A673 (cell line): ENCODE measurements around the gene FHL2.

ENCODE experiments used
- EZH2 ChIP-seq: fragments of 200-600 bp; sonication (generic); IDR thresholded peaks from 2 replicates; pipeline ENCODE4 v1.6.1; 2017; ENCODE audit warnings: borderline replicate concordance, low read depth, mild to moderate bottlenecking, mixed read lengths, antibody characterized with exemption, low read length; ENCODE audit not compliant: poor library complexity, severe bottlenecking
- TF ChIP-seq, protein P1 (sequence below): fragments of 300-800, 200-600 bp; sonication (generic); conservative IDR thresholded peaks from 2 replicates; pipeline ENCODE4 v1.5.1; 2017; ENCODE audit warnings: low read depth, mild to moderate bottlenecking, antibody characterized with exemption, low read length, moderate library complexity, mixed read lengths

DNA sequence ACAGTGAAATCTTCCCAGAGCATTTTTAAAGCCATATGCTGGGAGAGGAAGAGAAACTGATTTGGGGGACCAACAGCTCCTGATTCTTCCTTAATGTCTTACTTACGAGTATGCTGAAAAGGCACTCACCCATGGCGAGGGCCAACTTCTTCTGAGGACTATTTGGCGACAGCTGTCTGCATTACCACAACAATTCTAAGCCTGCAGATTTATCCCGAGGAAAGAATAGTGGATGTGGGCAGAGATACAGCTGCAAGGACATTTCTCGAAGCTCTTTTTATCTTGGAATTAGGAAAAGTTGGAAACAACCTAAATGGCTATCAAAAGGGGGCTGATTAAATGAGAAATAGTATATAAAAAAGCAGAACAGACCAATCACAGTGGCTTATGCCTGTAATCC, 40.3 kb upstream of the FHL2 start:
- TF ChIP-seq EZH2, result no peak
- TF ChIP-seq, protein P1, sequence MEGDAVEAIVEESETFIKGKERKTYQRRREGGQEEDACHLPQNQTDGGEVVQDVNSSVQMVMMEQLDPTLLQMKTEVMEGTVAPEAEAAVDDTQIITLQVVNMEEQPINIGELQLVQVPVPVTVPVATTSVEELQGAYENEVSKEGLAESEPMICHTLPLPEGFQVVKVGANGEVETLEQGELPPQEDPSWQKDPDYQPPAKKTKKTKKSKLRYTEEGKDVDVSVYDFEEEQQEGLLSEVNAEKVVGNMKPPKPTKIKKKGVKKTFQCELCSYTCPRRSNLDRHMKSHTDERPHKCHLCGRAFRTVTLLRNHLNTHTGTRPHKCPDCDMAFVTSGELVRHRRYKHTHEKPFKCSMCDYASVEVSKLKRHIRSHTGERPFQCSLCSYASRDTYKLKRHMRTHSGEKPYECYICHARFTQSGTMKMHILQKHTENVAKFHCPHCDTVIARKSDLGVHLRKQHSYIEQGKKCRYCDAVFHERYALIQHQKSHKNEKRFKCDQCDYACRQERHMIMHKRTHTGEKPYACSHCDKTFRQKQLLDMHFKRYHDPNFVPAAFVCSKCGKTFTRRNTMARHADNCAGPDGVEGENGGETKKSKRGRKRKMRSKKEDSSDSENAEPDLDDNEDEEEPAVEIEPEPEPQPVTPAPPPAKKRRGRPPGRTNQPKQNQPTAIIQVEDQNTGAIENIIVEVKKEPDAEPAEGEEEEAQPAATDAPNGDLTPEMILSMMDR, result no peak
